ENCODE data around the gene RIPPLY3.
"Not testable (repeated sequence)": the region's sequence is repeated elsewhere in the genome, so short reads cannot be mapped to it uniquely, and the experiment has no call there.

RIPPLY3 gene

DNA sequence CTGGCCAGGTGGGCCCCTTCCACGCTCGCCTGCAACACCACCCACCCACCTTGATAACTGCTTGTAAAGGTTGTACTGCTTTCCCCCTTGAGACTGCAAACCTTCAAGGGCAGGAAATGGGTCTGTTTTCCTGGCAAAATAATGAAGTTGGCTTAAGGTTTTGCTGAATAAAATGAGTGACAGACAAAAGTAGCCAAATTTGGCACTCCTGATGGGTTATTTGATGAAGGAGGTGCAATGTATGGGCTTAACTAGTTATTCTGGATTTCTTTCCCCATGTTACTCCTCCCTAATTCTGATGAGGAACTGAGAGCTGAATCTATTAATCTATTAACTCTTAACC, 25.5 kb upstream of the RIPPLY3 start:
- TF ChIP-seq, protein P1, sequence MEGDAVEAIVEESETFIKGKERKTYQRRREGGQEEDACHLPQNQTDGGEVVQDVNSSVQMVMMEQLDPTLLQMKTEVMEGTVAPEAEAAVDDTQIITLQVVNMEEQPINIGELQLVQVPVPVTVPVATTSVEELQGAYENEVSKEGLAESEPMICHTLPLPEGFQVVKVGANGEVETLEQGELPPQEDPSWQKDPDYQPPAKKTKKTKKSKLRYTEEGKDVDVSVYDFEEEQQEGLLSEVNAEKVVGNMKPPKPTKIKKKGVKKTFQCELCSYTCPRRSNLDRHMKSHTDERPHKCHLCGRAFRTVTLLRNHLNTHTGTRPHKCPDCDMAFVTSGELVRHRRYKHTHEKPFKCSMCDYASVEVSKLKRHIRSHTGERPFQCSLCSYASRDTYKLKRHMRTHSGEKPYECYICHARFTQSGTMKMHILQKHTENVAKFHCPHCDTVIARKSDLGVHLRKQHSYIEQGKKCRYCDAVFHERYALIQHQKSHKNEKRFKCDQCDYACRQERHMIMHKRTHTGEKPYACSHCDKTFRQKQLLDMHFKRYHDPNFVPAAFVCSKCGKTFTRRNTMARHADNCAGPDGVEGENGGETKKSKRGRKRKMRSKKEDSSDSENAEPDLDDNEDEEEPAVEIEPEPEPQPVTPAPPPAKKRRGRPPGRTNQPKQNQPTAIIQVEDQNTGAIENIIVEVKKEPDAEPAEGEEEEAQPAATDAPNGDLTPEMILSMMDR (conservative IDR thresholded peaks at IDR 0.05; ENCODE audit: control insufficient read depth, insufficient read depth, low read depth, low read length), result no peak
- no peak for DNase-seq (ENCODE audit: low read depth)
- H3K4me3 ChIP-seq (ENCODE audit: control insufficient read depth, low read depth, low read length), result peak overlapping the region; percentile 40

DNA sequence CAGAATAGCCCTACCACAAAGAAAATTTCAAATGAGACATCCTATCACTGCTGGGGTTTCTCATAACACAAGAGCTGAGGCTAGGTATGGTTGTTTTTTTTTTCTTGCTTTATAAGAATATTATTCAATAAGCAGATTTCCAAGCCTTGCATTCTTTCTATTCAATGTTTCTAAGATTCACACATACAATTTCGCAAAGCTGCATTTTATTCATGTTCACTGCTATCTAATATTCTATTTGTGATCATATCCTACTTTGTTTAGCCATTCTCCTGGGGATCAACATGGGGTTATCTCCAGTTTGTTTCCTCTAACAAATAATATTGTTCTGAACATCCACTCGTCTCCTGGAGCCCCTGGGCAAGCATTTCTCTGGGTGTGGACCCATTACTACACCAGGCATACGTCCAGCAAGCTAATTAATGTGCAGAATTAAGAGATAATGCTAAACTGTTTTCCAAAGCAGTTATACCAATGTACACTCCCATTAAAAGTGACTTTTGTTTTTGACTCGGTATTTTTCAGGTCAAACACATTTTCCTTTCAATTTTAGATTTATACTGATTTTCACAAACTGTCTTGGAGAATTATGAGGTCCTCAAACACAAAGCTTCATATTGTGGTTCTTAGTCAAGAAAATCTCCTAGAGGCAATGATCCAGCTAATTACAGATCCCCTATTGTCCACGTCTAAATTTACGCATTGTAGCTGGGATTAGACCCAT, 24.4 kb upstream of the RIPPLY3 start:
- no peak overlapping the region for H3K4me3 ChIP-seq (ENCODE audit: control insufficient read depth, low read depth, low read length)
- no peak for DNase-seq (ENCODE audit: low read depth)
- TF ChIP-seq, protein P1 (conservative IDR thresholded peaks at IDR 0.05; ENCODE audit: control insufficient read depth, insufficient read depth, low read depth, low read length), result no peak

DNA sequence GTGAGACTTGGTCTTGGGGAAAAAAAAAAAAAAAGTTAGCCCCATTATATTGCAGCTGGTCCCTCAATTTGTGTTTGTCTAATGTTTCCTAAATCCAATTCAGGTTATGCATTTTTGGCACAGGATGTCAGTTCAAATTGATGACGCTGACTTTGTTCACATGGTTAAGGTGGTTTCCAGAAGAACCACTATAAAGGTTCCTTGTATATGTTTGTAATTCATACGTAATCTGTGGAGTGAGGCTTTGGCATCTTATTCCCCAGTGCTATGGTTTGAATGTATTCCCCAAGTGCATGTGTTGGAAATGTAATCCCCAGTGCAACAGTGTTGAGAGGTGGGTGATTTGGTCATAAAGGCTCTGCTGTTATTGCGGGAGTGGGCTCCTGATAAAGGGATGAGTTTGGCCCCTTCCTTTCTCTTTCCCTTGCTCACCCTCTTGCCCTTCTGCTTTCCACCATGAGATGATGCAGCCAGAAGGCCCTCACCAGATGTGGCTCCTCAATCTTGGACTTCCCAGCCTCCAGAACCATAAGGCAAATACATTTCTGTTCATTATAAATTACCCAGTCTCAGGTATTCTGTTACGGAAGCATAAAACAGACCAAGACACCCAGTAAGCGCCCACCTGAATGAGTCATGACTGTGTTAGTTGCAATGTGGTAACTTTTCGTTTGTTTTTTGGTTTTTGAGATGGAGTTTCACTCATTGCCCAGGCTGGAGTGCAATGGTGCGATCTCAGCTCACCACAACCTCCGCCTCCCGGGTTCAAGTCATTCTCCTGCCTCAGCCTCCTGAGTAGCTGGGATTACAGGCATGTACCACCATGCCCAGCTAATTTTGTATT, 20.5 kb upstream of the RIPPLY3 start:
- TF ChIP-seq, protein P1 (conservative IDR thresholded peaks at IDR 0.05; ENCODE audit: control insufficient read depth, insufficient read depth, low read depth, low read length), result no peak

DNA sequence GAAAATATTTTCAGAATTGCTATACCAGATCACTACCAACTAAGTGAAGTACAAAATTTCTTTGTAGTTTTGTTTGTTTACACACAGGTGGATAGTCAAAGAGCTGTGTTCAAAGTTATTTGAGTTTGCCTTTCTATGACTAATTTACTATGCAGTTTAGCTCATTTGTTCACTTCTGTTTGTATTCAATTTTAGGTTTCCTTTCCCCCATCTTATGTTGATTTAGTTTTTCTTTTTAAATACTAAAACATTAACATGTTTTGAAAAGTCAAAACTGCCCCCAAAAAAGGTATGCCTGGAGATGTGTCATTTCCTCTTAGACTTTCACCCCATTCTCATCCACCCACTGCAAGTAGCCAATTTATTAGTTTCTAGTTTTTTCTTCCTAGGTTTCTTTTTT, 18.7 kb upstream of the RIPPLY3 start:
- TF ChIP-seq, protein P1 (conservative IDR thresholded peaks at IDR 0.05; ENCODE audit: control insufficient read depth, insufficient read depth, low read depth, low read length), result no peak
- H3K4me3 ChIP-seq (ENCODE audit: control insufficient read depth, low read depth, low read length), result no peak overlapping the region
- no peak for DNase-seq (ENCODE audit: low read depth)

More for the DNA sequence above, 20.5 kb upstream of the RIPPLY3 start:
- H3K4me3 ChIP-seq (ENCODE audit: control insufficient read depth, low read depth, low read length), result no peak overlapping the region
- no peak for DNase-seq (ENCODE audit: low read depth)

DNA sequence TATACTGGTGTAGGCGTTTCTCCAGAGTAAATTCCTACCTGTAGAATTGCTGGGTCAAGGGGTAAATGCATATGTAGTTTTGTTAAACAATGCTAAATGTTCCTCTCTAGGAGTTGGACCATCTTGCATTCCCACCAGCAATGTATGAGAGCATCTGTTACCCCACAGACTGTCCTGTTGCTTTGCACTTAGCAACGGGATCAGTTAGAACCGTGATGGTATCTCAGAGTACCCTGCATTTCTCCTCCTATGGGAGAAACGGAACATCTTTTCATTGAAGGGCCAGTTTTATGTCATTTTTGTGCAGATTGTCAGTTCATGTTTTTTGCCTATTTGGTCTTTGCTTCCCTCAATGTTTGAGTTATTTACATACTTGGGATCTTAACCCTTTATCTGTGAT, 18.0 kb upstream of the RIPPLY3 start:
- no peak overlapping the region for H3K4me3 ChIP-seq (ENCODE audit: control insufficient read depth, low read depth, low read length)
- no peak for DNase-seq (ENCODE audit: low read depth)
- TF ChIP-seq, protein P1 (conservative IDR thresholded peaks at IDR 0.05; ENCODE audit: control insufficient read depth, insufficient read depth, low read depth, low read length), result no peak

DNA sequence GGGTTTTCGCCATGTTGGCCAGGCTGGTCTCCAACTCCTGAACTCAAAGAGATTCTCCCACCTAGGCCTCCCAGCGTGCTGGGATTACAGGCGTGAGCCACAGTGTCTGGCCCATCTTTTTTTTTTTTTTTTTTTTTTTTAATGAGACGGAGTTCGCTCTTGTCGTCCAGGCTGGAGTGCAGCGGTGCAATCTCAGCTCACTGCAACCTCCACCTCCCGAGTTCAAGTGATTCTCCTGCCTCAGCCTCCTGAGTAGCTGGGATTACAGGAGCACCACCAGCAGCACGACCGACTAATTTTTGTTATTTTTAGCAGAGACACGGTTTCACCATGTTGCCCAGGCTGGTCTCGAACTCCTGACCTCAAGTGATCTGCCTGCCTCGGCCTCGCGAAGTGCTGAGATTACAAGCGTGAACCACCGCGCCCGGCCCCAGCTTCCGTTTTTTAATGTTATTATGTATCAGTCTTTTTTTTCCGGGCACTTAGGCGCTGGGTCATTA, 17.3 kb upstream of the RIPPLY3 start:
- H3K4me3 ChIP-seq (ENCODE audit: control insufficient read depth, low read depth, low read length), result peak overlapping the region; percentile 51
- not testable (repeated sequence) for DNase-seq (ENCODE audit: low read depth)
